ENCODE data around the gene PRKN.

DNA sequence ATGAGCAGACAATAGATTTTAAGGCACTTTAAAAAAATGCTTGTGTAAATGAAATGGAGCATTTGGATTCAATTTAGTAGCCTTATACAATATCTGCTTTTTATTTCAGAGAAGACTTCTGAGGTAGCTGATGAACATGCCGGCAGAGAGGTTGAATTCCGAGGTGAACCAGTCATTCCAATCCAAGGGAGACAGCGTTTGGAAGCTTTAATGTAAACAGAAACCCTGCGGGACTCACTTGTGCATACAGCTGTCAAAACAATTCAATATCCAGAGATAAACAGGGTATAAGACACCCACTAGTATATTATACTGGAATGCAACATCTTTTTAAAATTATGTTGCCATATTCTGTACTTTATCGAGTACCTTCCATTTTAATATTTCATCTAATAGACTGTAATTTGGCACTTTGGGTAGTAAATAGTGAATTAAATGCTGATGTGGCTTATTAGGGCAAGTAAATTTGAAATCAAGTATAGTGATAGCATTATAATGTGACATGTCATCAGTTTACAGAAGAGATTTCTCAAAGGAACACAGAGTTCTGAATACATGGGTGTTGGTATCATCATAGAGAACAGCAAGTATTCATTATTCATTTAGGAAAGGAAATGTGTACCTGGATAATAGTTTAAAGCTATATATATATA is 347.7 kb downstream of the PRKN start:
- no peak for TF ChIP-seq EZH2 (IDR thresholded peaks at IDR 0.05)
- TF ChIP-seq CTCF (IDR thresholded peaks at IDR 0.05), result no peak

Data from neural progenitor cell (in vitro differentiated cells).